Measurements from ENCODE around the gene LILRB3.
A peak's percentile ranks its signal among the peaks of the same experiment; 100 is the strongest.
"Not testable (repeated sequence)": the region's sequence is repeated elsewhere in the genome, so short reads cannot be mapped to it uniquely, and the experiment has no call there.

LILRB3 gene

DNA sequence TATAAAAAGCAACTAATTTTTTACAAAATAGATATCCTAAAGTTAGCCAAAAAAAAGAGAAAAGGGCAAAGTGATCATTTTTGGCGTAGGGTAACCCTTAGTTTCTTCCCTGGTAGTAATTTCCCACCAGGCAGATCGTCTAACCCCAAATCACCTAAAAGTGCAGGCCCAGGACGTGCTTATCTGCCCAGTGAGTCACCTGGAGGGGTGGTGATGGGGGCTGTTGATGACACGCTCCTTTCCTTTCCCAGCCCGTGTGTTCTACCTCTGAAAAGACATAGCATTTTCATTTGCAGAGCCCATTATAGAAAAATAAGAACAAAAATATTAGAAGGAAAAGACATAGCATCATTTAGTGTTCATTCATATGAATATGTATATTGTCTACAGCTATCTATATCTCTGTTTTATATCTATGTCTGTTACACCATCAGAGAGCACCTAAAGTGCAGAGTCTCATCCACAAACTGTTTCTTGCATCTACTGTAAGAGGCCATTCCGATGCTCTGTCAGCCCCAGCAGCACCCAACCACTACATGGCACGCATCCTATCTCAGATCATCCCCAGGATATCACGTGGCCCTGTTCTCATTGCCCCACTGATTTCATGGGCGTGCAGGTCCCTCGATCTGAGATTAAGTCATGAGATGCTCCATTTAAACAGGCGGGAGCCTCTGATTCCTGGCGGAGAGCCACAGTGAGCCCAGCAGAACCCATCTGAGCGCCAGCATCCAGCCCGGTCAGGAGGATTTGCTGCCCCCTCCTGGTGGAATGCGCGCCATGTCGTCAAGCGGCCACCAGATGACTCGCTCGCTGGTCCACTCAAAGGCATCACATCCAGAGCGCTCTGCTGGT, 8.5 kb upstream of the LILRB3 start:
- in situ Hi-C loops (cut with MboI; ENCODE audit: low sequenced_read_pairs): no loop called here
- Histone ChIP-seq H3K9me3 (no peaks in the 10 kb centered on the region; the same call in 1 of the 2 replicates), H3K4me1 (no peaks in the 10 kb centered on the region), H3K4me3 (no peak overlapping the region), H3K27me3 (ENCODE audit: low read depth) (no peaks in the 10 kb centered on the region), H3K36me3 (replicated peaks) (no peaks in the 10 kb centered on the region)
- peak; percentile 45 to 90 for DNase-seq (ENCODE audit: low spot score in 2 of 2)

DNA sequence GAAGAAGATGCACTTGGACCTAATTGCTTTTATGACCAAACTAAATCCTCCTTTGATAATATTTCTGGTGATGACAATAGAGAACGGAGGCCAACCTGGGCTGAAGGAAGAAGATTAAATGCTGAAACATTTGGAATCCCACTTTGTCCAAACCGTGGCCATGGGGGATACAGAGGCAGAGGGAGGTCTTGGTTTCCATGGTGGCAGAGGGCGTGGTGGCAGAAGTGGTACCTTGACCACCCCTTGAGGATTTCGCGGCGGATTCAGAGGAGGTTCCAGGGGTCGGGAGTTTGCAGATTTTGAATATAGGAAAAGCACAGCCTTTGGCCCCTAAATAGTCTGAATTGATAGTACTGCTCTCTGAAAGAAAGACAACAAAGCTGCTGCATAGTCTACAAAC, 7.2 kb upstream of the LILRB3 start:
- no peaks in the 10 kb centered on the region for H3K36me3 ChIP-seq (replicated peaks)
- DNase-seq (ENCODE audit: low spot score in 2 of 2): no peak
- H3K9me3 ChIP-seq: no peaks in the 10 kb centered on the region; the same call in 1 of the 2 replicates
- no peak overlapping the region for H3K4me3 ChIP-seq
- peaks cover 2% of the 10 kb centered on the region; the same call in 1 of the 2 replicates for H3K27me3 ChIP-seq (ENCODE audit: low read depth)
- in situ Hi-C loops (cut with MboI; ENCODE audit: low sequenced_read_pairs): no loop called here
- no peaks in the 10 kb centered on the region for H3K4me1 ChIP-seq

DNA sequence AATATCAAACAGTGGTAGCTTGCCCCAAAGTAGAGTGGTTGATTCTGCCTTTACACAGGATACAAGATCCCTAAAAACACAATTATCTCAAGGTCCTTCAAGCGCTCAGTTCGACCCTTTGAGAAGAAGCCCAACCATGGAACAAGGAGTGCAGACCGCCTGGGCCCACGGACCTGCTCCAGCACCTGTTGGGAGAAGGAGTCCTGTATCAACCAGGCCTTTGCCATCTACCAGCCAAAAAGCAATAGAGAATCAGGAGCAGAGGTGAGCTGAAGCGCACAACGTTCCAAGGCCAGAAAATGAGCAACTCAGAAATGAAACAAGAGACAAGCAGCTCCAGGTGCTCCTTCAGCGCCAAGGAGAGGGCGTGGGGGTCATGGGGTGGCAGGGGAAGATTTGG, 6.3 kb upstream of the LILRB3 start:
- Histone ChIP-seq H3K27me3 (ENCODE audit: low read depth) (peaks cover 2% of the 10 kb centered on the region; the same call in 1 of the 2 replicates), H3K4me1 (no peaks in the 10 kb centered on the region), H3K4me3 (no peak overlapping the region), H3K36me3 (replicated peaks) (no peaks in the 10 kb centered on the region), H3K9me3 (no peaks in the 10 kb centered on the region)
- in situ Hi-C loops (cut with MboI; ENCODE audit: low sequenced_read_pairs): no loop called here
- no peak for DNase-seq (ENCODE audit: low spot score in 2 of 2)

DNA sequence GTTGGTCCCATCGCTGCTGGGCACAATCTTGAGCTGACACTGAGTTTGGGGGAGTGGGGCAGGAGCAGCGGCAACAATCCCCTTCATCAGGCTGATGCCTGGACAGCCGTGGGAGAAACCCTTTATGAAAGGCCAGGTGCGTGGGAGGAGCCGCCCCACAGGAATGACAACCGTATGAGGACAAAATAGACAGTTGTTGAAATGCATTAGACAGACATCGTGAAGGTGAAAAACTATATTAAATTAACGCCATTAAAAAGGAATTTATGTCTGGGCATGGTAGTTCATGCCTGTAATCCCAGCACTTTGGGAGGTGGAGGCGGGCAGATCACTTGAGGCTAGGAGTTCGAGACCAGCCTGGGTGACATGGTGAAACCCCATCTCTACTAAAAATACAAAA, 1.8 kb upstream of the LILRB3 start:
- H3K4me3 ChIP-seq; in situ Hi-C loops (cut with MboI; ENCODE audit: low sequenced_read_pairs); H3K9me3 ChIP-seq; H3K27me3 ChIP-seq (ENCODE audit: low read depth); H3K4me1 ChIP-seq; H3K36me3 ChIP-seq (replicated peaks); DNase-seq (ENCODE audit: low spot score in 2 of 2): not testable (repeated sequence)

DNA sequence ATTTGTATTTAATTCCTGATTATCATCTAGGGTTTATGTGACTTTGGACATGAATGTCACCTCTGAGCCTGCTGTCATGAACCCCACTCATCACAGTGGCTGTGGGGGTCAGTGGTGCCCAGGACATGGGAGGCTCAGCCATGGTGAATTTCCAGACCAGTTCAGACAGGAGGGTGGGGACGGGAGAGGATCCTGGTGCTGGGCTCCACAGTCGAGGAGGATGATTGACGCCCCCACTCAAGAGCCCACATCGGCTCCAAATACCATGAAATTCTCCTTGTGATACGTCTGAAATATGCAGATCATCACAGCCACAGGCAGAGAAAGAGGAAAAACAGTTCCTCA, 1.1 kb upstream of the LILRB3 start:
- H3K4me1 ChIP-seq; DNase-seq (ENCODE audit: low spot score in 2 of 2); H3K27me3 ChIP-seq (ENCODE audit: low read depth); H3K36me3 ChIP-seq (replicated peaks); in situ Hi-C loops (cut with MboI; ENCODE audit: low sequenced_read_pairs); H3K4me3 ChIP-seq; H3K9me3 ChIP-seq: not testable (repeated sequence)

DNA sequence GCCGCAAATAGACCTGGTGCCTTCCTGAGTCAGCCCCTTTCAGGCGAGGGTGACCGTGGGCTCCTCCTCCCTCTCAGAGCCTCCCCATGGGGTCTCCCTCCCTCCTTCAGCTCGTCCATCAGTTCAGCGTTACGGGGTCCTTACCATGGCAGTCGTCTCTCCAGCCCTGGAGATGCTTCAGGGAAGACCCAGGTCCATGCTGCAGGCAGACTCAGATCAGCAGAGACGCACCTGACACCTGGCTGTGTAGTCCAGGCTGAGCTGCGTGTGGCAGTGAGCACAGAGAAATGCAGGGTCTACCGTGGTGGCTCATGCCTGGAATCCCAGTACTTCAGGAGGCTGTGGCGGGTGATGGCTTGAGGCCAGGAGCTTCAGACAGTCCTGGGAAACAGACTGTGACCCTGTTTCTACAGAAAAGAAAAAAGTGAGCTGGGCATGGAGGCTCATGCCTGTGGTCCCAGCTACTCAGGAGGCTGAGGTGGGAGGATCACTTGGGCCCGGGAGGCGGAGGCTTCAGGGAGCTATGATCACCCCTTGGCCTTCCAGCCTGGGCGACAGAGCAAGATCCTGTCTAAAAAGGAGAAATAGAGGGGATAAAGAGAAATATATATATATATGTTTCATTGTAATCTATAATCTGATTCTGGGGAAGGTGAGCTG, 600 bp upstream of the LILRB3 start:
- H3K4me3 ChIP-seq; H3K27me3 ChIP-seq (ENCODE audit: low read depth); in situ Hi-C loops (cut with MboI; ENCODE audit: low sequenced_read_pairs); H3K36me3 ChIP-seq (replicated peaks); DNase-seq (ENCODE audit: low spot score in 2 of 2); H3K4me1 ChIP-seq; H3K9me3 ChIP-seq: not testable (repeated sequence)

DNA sequence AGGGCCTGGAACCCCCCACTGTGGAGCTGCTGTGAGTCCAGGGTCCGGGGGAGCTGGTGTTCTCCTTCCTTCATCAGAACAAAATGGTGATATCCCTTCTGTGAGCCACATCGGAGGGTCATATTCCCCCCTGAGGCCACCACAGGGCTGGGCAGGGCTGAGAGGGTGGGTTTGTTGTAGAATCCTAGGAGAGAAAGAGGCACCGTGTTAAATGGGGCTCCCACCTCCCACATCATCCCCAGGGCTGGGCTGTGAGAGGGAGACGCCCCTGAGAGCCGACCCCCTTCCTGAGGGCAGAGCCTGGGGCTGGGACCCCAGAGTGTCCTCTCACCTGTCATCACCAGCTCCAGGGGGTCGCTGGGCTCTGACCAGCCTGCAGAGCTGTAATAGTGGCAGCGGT, 860 bp downstream of the LILRB3 start:
- in situ Hi-C loops (cut with MboI; ENCODE audit: low sequenced_read_pairs); H3K36me3 ChIP-seq (replicated peaks); H3K4me3 ChIP-seq; H3K27me3 ChIP-seq (ENCODE audit: low read depth); H3K4me1 ChIP-seq; H3K9me3 ChIP-seq; DNase-seq (ENCODE audit: low spot score in 2 of 2): not testable (repeated sequence)

DNA sequence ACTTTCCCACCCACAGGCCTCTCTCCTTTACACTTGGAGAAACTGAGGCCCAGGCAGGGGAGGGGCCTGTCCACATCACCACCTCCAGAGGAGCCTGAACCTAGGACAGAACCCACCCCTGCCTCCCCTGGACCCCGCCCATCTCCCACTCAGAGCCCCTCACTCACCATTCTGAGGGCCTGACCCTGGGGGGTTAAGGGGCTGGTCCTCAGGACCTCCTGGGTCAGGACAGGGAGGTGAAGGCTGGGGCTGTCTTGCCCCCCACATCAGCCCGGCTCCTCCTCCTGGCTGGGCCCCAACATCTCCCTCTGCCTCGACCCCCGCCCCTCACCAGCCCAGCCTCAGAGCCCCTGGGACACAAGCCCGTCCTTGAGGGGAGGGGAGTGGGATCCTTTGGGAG, 3.1 kb downstream of the LILRB3 start:
- H3K4me1 ChIP-seq; H3K4me3 ChIP-seq; in situ Hi-C loops (cut with MboI; ENCODE audit: low sequenced_read_pairs); H3K27me3 ChIP-seq (ENCODE audit: low read depth); H3K36me3 ChIP-seq (replicated peaks); H3K9me3 ChIP-seq; DNase-seq (ENCODE audit: low spot score in 2 of 2): not testable (repeated sequence)

DNA sequence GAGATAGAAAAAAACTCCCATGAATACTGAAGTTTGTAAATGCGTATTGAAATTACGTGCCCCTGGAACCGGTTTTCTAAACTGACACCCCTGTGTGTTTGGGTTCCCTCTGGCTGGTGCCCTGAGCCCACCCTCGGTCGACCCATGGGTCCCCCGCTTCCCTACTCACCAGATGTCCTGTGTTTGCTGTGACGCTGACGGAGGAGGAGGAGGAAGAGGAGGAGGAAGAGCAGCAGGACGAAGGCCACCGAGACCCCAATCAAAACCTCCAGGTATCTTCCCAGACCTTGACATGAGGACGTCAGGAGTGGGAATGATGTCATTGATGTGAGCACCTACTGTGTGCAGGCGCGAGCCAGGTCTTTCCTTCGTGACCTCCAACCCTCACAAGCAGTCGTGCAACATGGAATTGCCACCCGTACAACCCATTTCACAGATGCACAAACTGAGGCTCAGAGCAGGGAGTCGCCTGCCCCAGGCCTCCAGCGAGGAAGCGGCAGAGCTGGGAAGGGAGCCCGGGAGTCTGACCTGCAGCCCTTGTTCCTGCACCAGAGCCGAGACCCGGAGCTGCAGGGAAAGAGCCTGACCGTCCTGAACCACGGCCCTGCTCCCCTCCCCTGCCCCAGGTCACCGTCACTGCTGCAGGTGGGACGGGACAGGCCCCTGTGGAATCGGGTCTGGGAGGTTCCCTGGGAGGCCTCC, 3.7 kb downstream of the LILRB3 start:
- Histone ChIP-seq H3K4me1 (no peaks in the 10 kb centered on the region), H3K36me3 (replicated peaks) (no peaks in the 10 kb centered on the region), H3K27me3 (ENCODE audit: low read depth) (no peaks in the 10 kb centered on the region), H3K4me3 (no peak overlapping the region), H3K9me3 (no peaks in the 10 kb centered on the region)
- no peak for DNase-seq (ENCODE audit: low spot score in 2 of 2)
- in situ Hi-C loops (cut with MboI; ENCODE audit: low sequenced_read_pairs): no loop called here

DNA sequence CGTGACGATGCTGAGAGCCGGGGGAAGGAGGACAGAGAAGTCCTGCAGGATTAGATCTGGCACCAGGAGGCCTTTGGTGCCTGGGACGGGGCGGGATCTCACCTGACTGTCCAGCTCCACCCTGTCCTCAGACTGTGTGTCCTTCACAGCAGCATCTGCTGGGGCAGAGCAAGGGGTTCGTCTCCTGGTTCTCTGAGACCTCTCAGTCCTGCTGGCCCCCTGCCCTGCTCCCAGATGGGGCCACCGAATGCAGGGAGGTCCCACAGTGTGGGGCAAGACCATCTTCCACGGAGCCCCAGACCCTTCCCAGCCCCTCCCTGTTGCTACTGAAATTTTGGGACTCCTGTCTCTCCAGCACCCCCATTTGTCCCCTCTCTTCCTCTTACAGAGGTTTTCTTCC, 4.5 kb downstream of the LILRB3 start:
- Histone ChIP-seq H3K36me3 (replicated peaks) (no peaks in the 10 kb centered on the region), H3K27me3 (ENCODE audit: low read depth) (no peaks in the 10 kb centered on the region), H3K4me1 (no peaks in the 10 kb centered on the region), H3K9me3 (no peaks in the 10 kb centered on the region), H3K4me3 (no peak overlapping the region)
- no peak for DNase-seq (ENCODE audit: low spot score in 2 of 2)
- in situ Hi-C loops (cut with MboI; ENCODE audit: low sequenced_read_pairs): no loop called here

DNA sequence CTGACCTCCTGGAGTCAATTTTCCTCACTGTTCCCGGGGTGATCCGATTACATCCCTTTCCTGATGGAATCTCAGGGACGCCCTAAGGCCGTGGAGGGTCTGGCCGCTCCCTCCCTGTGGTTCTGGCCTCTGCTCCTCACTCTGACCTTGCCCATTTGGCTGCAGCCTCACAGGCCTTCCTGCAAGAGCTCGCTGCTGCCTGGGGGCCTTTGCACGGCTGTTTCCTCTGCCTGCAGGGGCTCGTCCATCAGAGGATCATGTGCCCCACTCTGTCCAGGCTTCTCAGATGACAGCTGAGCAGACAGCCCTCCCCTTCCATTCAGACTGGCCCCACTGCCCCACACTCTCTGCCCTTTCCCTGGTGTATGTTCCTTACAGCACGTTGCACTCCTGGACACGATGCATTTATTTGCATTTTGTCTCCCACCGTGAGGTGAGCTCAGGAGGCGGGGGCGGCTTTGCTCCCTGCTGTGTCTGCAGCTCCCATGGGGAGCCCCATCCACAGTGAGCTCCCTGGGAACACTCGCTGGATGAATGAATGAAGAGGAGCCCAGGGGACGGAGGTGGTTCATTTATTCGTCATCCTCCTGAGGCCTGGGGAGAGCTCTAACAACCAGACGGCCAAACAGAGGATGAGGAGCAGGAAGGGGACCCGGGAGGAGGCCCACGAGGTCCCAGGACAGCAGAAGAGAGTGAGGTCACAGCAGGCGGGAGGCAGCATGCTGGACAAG, 5.1 kb downstream of the LILRB3 start:
- DNase-seq (ENCODE audit: low spot score in 2 of 2); H3K36me3 ChIP-seq (replicated peaks): not testable (repeated sequence)

DNA sequence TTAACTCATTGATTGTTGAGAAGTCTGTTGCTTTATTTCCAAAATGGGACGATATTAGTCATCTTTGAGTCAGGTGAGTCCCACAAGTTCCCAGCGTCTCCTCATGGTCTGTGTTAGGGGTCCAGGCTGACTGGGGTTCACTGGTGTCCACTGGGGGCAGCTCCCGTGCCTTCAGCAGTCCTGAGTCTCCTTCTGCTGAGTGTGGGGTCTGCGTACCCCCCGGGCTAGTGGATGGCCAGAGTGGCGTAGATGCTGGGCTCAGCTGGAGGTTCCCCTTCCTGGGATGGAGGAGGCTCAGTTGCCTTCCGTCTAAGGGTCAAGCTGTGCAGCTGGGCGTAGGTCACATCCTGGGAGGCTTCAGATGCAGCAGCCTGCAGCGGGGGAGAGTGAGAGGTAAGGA, 5.9 kb downstream of the LILRB3 start:
- no peaks in the 10 kb centered on the region for H3K4me1 ChIP-seq
- H3K9me3 ChIP-seq: no peaks in the 10 kb centered on the region
- no peak overlapping the region for H3K4me3 ChIP-seq
- no peaks in the 10 kb centered on the region for H3K27me3 ChIP-seq (ENCODE audit: low read depth)
- in situ Hi-C loops (cut with MboI; ENCODE audit: low sequenced_read_pairs): no loop called here
- DNase-seq (ENCODE audit: low spot score in 2 of 2): no peak
- H3K36me3 ChIP-seq (replicated peaks): no peaks in the 10 kb centered on the region

More for the DNA sequence above, 5.1 kb downstream of the LILRB3 start:
- in situ Hi-C loops (cut with MboI; ENCODE audit: low sequenced_read_pairs); H3K4me1 ChIP-seq; H3K9me3 ChIP-seq; H3K27me3 ChIP-seq (ENCODE audit: low read depth); H3K4me3 ChIP-seq: not testable (repeated sequence)

DNA sequence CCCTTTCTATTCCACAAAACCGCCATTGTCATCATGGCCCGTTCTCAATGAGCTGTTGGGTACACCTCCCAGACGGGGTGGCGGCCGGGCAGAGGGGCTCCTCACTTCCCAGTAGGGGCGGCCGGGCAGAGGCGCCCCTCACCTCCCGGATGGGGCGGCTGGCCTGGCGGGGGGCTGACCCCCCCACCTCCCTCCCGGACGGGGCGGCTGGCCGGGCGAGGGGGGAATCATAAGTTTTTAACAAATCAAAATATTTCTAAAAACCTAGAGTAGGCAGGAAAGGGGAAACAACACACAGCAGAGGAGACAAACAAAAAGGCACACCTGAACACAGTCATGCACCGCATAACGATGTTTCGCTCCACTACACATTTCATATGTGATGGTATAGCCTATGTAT, 8.1 kb downstream of the LILRB3 start:
- H3K4me1 ChIP-seq; H3K4me3 ChIP-seq; H3K36me3 ChIP-seq (replicated peaks); DNase-seq (ENCODE audit: low spot score in 2 of 2); in situ Hi-C loops (cut with MboI; ENCODE audit: low sequenced_read_pairs); H3K27me3 ChIP-seq (ENCODE audit: low read depth); H3K9me3 ChIP-seq: not testable (repeated sequence)

DNA sequence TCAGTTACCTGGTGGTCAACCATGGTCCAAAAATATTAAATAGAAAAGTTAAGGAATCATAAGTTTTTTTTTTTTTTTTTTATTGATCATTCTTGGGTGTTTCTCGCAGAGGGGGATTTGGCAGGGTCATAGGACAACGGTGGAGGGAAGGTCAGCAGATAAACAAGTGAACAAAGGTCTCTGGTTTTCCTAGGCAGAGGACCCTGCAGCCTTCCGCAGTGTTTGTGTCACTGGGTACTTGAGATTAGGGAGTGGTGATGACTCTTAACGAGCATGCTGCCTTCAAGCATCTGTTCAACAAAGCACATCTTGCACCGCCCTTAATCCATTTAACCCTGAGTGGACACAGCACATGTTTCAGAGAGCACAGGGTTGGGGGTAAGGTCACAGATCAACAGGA, 8.6 kb downstream of the LILRB3 start:
- DNase-seq (ENCODE audit: low spot score in 2 of 2); H3K4me3 ChIP-seq; H3K27me3 ChIP-seq (ENCODE audit: low read depth); H3K4me1 ChIP-seq; in situ Hi-C loops (cut with MboI; ENCODE audit: low sequenced_read_pairs); H3K9me3 ChIP-seq; H3K36me3 ChIP-seq (replicated peaks): not testable (repeated sequence)
